Epithelial cell of esophagus (primary cell): ENCODE results near the gene APOL5.
"Not testable (repeated sequence)": the region's sequence is repeated elsewhere in the genome, so short reads cannot be mapped to it uniquely, and the experiment has no call there.

Experiments
- DNase-seq: peaks from one replicate; pipeline ENCODE4 v3.0.0; 2010; ENCODE audit warnings: low read depth
- H3K4me3 ChIP-seq: 2 replicates; pipeline ENCODE4 v1.5.1; 2011; ENCODE audit warnings: mild to moderate bottlenecking, low read length, control low read depth
- CTCF ChIP-seq: IDR thresholded peaks from 2 replicates; pipeline ENCODE4 v1.5.1; 2011; ENCODE audit warnings: low read depth, mild to moderate bottlenecking, low read length, control low read depth, inconsistent platforms; ENCODE audit not compliant: insufficient read depth; ENCODE audit errors: missing control alignments

Gene APOL5

GRCh38 chr22:35733791-35734516 is 16.3 kb downstream of the APOL5 start:
- peak; percentile 27 for TF ChIP-seq CTCF
- peak; percentile 38 for DNase-seq
- H3K4me3 ChIP-seq = no peak overlapping the region

GRCh38 chr22:35734517-35734827 is 16.8 kb downstream of the APOL5 start:
- DNase-seq = no peak
- no peak overlapping the region for H3K4me3 ChIP-seq
- TF ChIP-seq CTCF = no peak

- no peak for DNase-seq
- TF ChIP-seq CTCF = no peak
- H3K4me3 ChIP-seq = no peak overlapping the region
Observed at GRCh38 chr22:35735542-35735941, 17.9 kb downstream of the APOL5 start.

GRCh38 chr22:35736166-35736565 is 18.5 kb downstream of the APOL5 start:
- no peak overlapping the region for H3K4me3 ChIP-seq
- no peak for DNase-seq
- TF ChIP-seq CTCF = no peak

- no peak for TF ChIP-seq CTCF
- no peak overlapping the region for H3K4me3 ChIP-seq
Observed at GRCh38 chr22:35736701-35737100, 19.0 kb downstream of the APOL5 start.

GRCh38 chr22:35737886-35738285 is 20.2 kb downstream of the APOL5 start:
- not testable (repeated sequence) for DNase-seq

More at GRCh38 chr22:35736701-35737100, 19.0 kb downstream of the APOL5 start:
- no peak for DNase-seq

GRCh38 chr22:35739076-35739930 is 21.6 kb downstream of the APOL5 start:
- DNase-seq = no peak
- H3K4me3 ChIP-seq = no peak overlapping the region

More at GRCh38 chr22:35737886-35738285, 20.2 kb downstream of the APOL5 start:
- H3K4me3 ChIP-seq = not testable (repeated sequence)

More at GRCh38 chr22:35739076-35739930, 21.6 kb downstream of the APOL5 start:
- no peak for TF ChIP-seq CTCF
